Stimulated activated CD4-positive, alpha-beta T cell treated with anti-CD3 and anti-CD28 coated beads, Interleukin-1b, Interleukin-23, amount 100 ng/mL, for 48 hours (primary cell): ENCODE results near the gene SAMM50.
A peak's percentile ranks its signal among the peaks of the same experiment; 100 is the strongest.

Experiments
- DNase-seq: peaks from one replicate; pipeline ENCODE4 v3.0.0-alpha.2; 2020

Gene SAMM50

DNA sequence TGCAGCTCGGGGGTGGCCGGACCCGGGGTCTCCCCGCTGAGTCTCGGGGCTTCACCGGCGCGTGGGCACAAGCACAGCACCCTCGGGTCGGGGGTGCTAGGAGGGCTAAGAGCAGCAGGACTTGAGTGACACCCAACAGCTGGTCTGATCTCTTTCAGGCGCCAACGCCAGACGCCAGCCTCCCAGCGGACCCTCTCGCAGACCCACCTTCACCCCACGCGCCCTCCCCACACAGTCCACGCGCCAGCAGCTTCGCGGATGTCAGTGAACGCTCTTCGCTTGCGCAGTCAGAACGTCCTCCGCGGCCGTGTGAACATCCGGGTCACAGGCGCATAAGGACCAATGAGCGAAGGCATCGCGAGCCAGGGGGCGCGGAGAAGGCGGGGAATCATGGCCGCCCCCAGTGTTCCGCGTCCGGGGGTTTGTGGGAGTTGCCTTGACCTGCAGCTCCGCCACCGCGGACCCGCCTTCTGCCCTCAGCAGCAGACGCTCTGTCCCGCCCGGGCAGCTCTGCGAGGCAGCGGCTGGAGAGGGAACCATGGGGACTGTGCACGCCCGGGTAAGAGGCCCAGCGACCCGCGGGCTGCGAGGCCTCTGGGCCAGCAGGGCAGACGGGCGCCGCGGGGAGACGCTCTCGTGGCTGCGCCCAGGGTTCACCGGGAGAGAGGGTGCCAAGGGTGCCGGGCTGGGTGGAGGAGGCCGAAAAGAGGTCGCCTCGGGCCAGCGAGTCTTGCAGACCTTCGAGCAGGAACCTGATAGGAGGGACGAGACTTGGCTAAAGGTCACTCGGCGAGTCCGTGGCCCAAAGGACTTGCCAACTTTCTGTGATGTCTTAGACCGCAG is at the start of gene SAMM50:
Gene SAMM50, plus strand, starts transcription at position 403 of the 843 bp plus-strand sequence. Its CDS starts 136 bp downstream, at position 539.
- DNase-seq, result peak; percentile 91

DNA sequence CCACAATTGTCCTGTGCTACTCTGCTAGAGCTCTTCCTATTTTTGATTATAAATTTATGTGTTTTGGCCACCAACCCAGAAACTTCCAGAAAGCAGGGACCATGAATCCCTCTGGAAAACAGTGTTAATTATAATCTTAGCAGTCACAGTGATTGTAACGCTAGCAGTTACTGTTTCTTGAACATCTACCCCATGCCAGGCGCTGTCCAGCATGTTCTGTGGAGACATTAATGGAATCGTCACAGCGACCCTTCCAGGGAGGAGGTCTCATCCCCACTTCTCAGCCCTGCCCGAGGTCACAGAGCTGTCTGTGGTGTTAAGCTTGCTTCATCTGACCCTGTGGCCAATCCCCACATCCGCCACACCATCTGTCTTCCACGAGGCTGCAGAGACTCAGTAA is 49.6 kb upstream of the SAMM50 start:
- no peak for DNase-seq

DNA sequence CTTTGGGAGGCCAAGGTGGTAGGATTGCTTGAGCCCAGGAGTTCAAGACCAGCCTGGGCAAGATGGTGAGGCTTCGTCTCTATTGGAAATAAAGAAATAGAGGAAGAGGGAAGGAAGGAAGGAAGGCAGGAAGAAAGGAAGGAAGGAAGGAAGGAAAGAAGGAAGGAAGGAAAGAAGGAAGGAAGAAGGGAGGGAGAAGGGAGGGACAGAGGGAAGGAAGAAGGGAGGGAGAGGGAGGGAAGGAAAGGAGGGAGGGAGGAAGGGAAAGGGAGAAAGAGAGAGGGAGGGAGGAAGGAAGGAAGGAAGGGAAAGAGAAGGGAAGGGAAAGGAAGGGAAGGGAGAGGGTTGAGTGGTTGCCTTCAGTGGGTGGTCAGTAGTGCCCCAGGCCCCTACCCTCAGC is 45.5 kb upstream of the SAMM50 start:
- DNase-seq, result no peak

DNA sequence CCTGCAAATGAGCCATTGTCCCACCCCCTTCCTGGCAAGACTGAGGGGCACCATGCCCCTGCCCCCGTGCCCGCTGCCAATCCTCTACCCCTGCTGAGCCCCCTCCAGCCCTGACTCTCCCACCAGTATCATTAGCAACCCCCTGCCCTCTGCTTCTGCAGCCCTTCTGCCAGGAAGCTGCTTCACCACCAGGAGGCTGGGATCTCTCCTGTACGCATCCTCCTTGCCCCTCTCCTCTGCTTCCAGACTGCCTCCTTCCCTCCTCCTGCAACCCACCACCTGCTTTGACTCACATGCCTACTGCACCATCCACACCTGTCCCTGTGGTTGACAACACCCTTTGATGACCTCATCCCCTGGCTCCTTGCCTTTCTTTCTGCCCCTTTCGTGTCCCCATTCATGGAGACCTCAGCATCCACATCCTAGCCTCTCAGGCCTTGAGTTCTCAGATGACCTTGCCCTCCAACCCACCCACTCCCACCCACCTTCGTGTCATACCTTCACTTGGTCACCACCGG is 45.0 kb upstream of the SAMM50 start:
- DNase-seq, result no peak

DNA sequence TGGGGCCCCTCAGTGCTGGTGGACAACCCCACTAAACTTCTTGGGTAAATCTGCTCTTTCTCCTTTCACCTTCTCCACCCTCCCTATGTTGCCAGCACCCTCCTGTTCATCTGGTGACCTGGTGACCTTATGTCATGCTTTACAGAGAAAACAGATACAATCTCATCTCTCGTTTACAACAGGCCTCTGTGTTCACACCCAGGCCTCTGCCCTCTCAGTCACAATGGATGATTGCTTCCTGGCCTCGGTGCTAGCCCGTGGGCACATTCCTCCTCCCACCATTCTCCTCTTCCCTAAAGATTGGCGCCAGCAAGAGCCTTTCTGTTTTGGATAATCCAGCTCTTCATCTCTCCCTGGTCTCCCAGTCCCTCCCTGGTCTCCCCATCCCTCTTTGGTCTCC is 43.9 kb upstream of the SAMM50 start:
- DNase-seq, result no peak

DNA sequence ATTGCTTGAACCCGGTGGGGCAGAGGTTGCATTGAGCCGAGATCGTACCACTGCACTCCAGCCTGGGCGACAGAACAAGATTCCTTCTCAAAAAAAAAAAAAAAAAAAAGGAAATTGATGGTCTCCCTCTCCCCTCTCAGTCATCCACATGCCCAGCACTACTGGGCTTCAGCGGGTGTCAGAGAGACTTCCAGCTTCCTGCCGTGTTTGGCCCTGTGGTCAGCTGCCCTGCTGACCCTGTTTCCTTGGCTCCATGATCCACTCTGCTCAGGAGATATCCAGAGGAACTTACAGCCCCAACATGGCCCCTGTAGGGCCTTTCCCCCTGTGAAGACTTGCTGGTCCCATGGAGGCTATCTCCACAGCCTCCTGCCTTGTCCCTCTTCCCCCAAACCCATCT is 37.7 kb upstream of the SAMM50 start:
- no peak for DNase-seq

DNA sequence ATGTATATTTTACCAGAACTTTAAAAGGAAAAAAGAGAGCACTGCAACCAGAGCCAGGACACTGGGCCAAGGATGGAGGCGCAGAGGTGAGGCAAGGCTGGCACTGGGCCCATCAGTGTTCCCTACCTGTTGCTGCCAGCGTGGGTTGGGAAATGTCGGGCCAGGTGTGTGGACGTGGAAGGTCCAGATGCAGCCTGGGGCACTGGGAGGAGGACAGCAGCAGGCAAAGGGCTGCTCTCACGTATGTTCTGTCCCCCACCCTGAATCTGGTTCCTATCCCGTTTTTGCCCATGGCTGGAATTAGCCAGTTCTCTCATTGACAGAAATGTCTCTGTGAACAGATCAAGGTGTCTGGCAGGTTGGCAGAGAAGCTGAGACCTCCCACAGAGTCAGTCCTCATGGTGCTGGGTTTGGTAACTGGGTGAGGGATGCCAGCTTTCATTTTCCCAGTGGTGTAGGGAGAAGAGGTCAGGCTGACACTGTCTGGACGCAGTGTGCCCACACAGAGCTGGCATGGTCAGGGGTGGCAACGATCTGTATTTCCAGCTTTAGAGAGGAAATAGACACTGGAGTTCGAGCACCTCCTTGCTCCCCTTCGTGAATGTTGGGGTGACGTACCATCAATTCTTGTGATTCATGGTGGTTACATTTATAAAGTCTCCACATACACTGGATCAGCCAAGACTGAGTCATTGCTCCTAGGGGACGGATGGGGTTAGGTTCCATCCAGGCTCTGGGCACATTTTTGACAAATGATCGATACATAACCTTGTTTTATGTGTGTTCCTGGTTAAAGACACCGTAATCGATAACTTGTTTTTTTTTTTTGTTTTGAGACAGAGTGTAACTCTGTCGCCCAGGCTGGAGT is 35.9 kb upstream of the SAMM50 start:
- DNase-seq, result no peak

DNA sequence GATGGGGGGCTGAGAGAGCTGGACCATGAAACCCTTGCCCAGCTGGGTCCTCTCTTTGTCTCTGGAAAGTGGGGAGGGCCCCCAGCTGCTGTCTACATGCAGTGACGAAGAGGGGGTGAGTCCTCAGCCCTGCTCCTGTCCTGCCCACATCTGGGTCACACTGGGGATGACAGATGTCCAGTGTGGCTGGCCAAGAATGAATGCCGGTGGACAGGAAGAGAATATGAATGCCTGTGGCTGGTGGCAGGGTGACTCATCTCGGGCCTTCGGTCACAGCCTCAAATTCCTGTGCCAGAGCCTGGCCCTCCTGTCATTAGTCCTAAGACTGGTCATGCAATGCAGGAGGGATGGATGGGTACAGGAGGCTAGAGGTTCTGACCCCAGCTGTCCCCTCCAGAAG is 33.9 kb upstream of the SAMM50 start:
- no peak for DNase-seq

DNA sequence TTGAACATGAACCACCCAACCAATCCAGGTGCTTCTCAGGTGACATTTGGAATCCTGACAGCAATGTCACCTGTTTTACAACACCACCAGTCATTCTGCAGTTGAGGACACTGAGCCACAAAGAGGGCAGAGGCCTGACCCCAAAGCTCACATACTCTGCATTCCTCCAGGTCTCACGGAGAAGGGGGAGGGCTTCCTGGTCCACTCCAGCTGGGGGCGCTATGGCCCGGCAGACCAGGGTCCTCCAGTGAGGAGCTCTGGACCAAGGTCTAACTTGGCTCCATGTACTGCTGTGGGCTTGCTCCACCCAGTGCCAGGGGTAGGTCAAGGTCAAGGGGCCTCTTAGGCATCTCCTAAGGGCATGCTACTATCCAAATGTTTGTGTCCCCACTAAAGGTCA is 33.1 kb upstream of the SAMM50 start:
- no peak for DNase-seq

DNA sequence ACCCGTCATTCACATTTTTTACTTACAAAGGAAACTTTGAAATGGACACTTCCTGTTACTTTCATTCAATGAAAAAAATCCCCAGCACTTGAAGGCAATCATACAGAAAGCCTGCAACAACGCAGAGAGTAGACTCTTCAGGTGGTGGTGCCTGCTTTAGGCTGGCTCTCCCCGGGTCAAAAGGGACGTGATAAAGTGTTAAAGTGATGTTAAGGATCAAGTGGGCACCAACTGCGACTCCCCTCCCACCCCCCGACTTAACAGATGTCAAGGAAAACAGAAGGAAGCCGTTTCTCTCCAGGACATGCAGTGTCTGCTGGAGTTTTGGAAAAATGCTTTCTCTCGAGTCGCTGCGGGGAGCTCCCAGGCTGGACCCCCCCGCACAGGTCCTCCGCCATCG is 32.1 kb upstream of the SAMM50 start:
- no peak for DNase-seq

DNA sequence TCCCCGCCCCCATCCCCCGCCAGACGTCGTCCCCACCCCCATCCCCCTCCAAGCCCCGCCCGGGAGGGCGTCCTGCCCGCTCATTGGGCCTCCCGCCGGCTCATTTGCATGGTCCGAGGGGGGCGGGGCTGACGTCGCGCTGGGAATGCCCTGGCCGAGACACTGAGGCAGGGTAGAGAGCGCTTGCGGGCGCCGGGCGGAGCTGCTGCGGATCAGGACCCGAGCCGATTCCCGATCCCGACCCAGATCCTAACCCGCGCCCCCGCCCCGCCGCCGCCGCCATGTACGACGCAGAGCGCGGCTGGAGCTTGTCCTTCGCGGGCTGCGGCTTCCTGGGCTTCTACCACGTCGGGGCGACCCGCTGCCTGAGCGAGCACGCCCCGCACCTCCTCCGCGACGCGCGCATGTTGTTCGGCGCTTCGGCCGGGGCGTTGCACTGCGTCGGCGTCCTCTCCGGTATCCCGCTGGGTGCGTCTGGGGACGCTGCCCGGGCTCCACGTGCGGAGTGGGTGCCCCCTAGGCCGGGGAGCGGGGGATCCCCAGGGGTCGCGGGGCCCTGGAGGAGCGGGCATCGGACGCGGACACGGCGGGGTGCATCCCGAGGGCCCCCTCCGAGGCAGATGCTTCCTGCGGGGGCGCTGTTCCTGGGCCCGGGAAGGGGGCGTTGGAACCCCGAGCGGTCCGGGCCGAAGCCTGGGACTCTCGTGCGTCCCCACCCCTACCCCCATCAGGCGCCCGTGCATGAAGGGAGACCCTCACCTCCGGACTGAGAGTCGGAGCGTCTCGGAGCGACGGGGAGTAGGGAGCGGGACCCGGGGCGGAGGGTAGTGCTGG is 31.4 kb upstream of the SAMM50 start, which contains the start of gene PNPLA3:
Gene PNPLA3, plus strand, starts transcription at position 175 of the 834 bp plus-strand sequence. Its CDS starts 107 bp downstream, at position 282.
- DNase-seq, result peak; percentile 74

DNA sequence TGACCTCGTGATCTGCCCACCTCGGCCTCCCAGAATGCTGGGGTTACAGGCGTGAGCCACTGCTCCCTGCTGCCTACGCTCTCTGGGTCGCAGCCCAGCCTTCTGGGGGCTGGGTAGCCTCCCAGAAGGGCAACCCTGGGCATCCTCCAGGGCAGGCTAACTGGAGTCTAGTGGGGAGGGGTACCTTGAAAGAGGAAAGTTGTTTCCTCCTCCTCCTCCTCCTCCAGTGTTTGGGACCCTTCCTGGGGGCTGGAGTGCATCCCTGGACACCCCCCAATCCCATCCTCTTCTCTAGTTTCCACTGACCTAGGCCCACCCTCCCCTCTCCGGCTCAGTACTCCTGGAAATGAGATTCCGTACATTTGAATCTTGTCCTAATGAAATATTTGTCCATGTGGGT is 30.4 kb upstream of the SAMM50 start:
- DNase-seq, result no peak

DNA sequence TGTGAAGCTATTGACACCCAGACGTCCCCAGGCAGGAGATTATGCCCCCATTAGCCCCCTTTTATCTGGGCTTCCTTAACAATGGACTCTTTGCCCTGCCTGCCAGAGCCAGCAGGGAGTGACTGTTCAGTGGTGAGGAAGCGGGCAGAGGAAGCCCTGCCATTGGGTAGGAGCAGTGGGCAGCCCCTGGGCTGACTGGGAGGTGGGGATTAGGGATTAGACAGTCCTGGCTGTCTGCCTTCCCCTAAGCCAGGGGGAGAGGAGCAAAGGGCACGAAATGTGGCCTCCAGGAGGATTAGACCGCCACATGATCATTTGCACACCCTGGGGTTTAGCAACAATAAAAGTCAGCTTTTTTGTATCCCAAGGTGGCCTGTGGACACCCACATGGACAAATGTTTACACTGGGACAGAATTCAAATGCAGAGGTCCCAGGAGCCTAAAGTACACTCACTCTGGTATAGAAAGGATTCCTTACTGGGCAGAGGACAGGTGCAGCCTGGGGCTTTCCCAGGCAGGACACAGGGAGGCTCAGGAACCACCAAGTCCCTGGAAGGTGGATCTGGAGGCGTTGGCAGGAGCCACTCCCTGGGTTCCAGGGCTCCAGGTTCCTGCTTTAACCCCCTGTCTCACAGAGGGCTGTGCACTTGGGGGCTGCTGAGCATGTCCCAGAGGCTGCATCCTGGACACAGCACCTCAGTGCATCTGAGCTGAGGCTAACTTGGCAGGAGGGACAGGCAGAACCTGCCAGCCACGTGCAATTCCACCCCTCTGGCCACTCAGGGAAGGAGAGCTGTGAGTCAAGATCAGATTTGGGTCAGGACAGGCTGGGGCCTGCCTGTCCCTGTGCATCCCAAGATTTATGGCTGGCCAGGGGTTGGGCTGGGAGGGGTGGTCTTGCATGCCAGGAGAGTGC is 29.6 kb upstream of the SAMM50 start:
- DNase-seq, result no peak

DNA sequence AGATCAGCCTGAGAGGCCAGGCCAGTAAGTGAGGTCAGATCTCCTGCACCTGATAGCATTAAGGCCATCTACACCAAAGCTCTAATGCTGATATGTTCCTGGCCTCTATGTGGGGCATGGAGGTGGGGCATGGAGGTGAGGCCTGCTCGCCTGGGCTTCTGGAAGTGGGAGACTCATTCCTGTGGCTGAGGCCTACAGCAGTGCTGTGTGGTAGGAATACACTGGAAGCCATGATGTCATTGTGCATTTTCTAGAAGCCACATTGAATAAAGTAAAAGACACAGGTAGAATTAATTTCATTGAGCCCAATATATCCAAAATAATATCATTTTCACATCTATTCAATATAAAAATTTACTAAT is 28.9 kb upstream of the SAMM50 start:
- DNase-seq, result no peak

DNA sequence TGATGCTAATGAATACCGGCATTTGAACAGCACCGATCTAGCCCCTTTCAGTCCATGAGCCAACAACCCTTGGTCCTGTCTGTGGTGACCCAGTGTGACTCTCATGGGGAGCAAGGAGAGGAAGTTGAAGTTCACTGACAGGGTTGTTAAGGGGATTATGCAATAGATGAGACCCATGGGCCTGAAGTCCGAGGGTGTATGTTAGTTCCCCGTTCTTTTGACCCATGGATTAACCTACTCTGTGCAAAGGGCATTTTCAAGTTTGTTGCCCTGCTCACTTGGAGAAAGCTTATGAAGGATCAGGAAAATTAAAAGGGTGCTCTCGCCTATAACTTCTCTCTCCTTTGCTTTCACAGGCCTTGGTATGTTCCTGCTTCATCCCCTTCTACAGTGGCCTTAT is 26.8 kb upstream of the SAMM50 start:
- no peak for DNase-seq

DNA sequence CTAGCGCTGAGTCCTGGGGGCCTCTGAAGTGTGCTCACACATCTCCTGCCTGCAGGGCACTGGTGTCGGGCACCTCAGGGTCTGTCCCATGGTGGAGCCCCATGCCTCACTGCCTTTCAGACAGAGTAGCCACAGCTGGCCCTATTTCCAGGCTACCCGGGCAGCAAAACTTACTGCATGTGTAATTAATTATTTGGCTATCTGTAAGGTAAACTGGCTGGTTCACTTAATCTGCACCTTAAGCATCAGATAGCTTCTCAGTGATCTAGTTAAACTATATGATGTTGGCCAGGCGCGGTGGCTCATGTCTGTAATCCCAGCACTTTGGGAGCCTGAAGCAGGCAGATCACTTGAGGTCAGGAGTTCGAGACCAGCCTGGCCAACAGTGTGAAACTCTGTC is 26.3 kb upstream of the SAMM50 start:
- no peak for DNase-seq

DNA sequence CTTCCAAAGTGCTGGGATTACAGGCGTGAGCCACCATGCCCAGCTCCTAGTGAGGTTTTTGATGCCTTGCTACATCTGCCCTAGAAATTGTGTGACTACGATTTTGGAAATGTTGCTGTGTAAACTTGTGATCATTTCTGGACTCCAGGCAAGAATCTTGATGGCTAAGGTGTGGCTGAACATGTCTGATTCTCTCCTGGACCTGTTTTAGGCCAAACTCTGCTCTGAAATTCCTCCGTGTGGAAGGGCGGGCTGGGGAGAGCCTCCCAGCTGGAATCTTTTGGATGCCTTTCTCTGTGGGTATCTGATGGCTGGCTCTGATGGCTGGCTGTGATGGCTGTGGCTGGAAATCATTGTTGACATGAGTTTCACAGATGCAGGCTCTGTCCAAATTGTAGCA is 23.5 kb upstream of the SAMM50 start:
- DNase-seq, result no peak

DNA sequence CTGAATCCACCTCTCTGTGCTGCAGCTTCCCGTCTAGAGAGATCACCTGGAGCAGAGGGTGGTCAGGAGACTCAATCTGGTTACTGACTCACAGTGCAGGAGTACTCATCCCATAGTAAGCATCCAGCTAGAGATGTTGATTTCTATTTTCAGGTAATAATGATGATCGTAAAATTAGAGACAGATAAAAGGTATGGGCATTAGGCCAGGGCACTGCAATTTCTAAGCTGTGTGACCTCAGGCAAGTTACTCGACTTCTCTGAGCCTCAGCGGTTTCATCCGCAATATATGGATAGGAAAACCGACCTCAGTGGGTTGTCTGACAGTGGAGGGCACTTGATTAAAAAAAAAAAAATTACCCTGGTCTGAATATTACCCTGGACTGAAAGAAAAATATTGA is 13.8 kb upstream of the SAMM50 start:
- no peak for DNase-seq

DNA sequence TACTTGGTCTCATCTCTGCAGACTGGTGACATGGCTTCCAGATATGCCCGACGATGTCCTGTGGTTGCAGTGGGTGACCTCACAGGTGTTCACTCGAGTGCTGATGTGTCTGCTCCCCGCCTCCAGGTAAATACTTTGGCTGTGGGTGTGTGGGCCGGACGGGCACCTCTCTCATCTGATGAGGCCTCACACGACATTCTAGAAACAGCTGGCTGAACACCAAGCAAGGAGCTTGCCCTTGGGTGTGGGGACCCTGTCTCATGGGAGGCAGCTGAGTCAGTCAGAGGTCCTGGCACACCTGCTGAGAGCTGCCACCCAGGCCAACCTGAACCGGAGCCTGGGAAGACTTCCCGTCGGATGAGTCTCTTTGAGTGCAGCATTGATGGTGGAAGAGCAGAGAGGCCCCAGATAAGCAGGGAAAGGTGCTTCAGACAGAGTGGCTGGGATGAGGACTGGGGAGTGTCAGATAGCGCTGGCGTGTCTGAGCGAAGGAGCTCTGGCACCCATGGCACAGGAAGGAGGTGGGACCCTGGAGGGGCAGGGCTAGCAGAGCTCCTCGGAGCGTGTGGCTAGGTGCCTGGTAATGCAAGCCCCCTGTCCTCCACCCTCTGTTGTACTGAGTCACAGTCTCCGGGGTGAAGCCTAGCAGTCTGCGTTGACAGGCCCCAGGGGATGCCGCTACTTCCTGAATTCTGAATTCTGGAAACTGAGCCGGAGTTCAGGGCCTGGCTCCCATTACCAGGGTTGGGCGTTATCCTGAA is 10.4 kb upstream of the SAMM50 start:
- no peak for DNase-seq

DNA sequence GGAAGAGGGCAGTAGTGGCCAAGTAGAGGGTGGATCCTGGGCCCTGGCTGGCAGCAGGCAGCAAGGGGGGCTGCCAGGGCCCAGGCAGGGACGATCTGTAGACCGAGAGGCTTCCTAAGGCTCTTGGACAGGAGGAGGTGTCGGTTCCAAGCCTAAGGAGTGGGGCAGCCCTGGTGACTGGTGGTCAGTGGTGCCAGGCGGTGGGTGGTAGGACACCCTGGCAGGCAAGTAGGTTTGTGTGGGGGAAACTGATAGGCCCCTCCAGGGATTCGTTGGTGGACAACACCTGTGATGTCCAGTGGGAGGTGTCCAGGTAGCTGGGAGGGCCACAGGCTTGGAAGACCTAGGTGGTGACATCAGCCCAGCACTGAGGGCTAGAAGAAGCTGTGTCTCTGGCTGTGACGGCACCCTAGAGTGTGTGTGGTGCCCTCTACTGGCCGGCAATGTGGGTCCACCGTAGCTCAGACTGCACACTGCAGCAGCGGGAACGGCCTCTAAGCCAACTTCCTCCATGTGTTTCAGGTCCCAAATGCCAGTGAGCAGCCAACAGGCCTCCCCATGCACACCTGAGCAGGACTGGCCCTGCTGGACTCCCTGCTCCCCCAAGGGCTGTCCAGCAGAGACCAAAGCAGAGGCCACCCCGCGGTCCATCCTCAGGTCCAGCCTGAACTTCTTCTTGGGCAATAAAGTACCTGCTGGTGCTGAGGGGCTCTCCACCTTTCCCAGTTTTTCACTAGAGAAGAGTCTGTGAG is 9.4 kb upstream of the SAMM50 start:
- DNase-seq, result peak; percentile 69

DNA sequence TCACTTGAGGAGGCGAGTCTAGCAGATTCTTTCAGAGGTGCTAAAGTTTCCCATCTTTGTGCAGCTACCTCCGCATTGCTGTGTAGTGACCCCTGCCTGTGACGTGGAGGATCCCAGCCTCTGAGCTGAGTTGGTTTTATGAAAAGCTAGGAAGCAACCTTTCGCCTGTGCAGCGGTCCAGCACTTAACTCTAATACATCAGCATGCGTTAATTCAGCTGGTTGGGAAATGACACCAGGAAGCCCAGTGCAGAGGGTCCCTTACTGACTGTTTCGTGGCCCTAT is 8.9 kb upstream of the SAMM50 start:
- DNase-seq, result no peak
